ENCODE measurements around the gene SH2D3C. TPM values are rescaled to one million over a fixed set of nuclear protein-coding genes. Genes with fewer than 3 reads are reported as not detected.
A peak's percentile ranks its signal among the peaks of the same experiment; 100 is the strongest.

Gene SH2D3C
- total and polyA plus RNA-seq, 9 of the 15 experiments (the other 6 are each of a cell fraction or from before 2014, with no cell fraction given): 0.03 to 1.2 (median 0.22) TPM; not detected in 1

- no peak for TF ChIP-seq BHLHE40 (IDR thresholded peaks at IDR 0.05; ENCODE audit: low read length)
Observed at GRCh38 chr9:127744398-127745110, 33.9 kb downstream of the SH2D3C start (continued).

- intact Hi-C loops (cut with micrococcal nuclease): no loop called here
- BruUV-seq (replicated peaks): no TSS peak
- DNase-seq (ENCODE audit: extremely low read depth in 1 of 4, low spot score in 3 of 4): peak; percentile 90 to 96 (median 94)
- Histone ChIP-seq H2AFZ (ENCODE audit: low read depth, low read length) (peak overlapping the region; percentile 30; the same call in 1 of the 2 replicates), H3K27ac (ENCODE audit: extremely low read depth, low read depth, low read length) (no peak overlapping the region), H3K79me2 (ENCODE audit: control insufficient read depth, insufficient read depth, low read length) (no peaks in the 10 kb centered on the region), H3K9ac (ENCODE audit: insufficient read depth in 1 of 2, low read depth in 2 of 2, low read length in 2 of 2) (peak overlapping the region in 1 of 2 experiments; percentile 70; a peak in 1 of 4 replicates), H3K4me3 (peak overlapping the region; percentile 37), H4K20me1 (replicated peaks; ENCODE audit: control insufficient read depth, insufficient read depth, low read length) (no peaks in the 10 kb centered on the region; the same call in none of the 2 replicates), H3K9me3 (replicated peaks; ENCODE audit: control insufficient read depth, insufficient read depth, low read depth, low read length) (no peaks in the 10 kb centered on the region), H3K4me1 (replicated peaks in 1 of 2; ENCODE audit: control insufficient read depth in 2 of 2, insufficient read depth in 2 of 2, low read length in 2 of 2) (peaks cover 15 to 52% of the 10 kb centered on the region in 2 experiments), H3K9me1 (ENCODE audit: control insufficient read depth, insufficient read depth, low read length) (no peaks in the 10 kb centered on the region), H3K27me3 (ENCODE audit: control insufficient read depth in 2 of 2, insufficient read depth in 2 of 2, low read length in 2 of 2) (peaks cover 4 to 9% of the 10 kb centered on the region in 2 experiments; a peak in 3 of 5 replicates), H3K4me2 (ENCODE audit: insufficient read depth, low read length) (peak overlapping the region; percentile 74), H3K36me3 (ENCODE audit: control insufficient read depth, insufficient read depth, low read length) (no peaks in the 10 kb centered on the region)
- peak; percentile 95 for FAIRE-seq
- POLR2A ChIA-PET: interaction anchor here (0.5 to 1.5 kb wide), 9 partner anchors 8 to 476 kb away, joined by 3 to 5 read pairs (median 3); no protein-coding TSS in a partner anchor
- peak; percentile 87 for ATAC-seq
- CTCF ChIA-PET (ENCODE audit: low intra/inter-chr PET ratio): no interaction called here
- under 1% methylated on average over 31 of the region's 33 CpGs for WGBS (ENCODE audit: insufficient coverage, low coverage, missing lambda C conversion rate)
- in situ Hi-C loops (cut with MboI): no loop called here
- TF ChIP-seq PRMT5 (CRISPR knock-in tag; IDR thresholded peaks at IDR 0.05): no peak
- no peak for TF ChIP-seq RBFOX2 (IDR thresholded peaks at IDR 0.05; ENCODE audit: low read depth, low read length)
- no peak for TF ChIP-seq ELK1 (CRISPR knock-in tag; IDR thresholded peaks at IDR 0.05)
- 0 out of 2 replicates have a peak, but pooled peaks have one; percentile 16 for TF ChIP-seq ZNF12 (CRISPR knock-in tag; IDR thresholded peaks at IDR 0.05)
- TF ChIP-seq DACH1 (IDR thresholded peaks at IDR 0.05; ENCODE audit: partially characterized antibody): peak; percentile 28
- TF ChIP-seq ZBTB40 (IDR thresholded peaks at IDR 0.05): 0 out of 2 replicates have a peak, but pooled peaks have one; percentile 15
- TF ChIP-seq ZBTB40 (CRISPR knock-in tag; IDR thresholded peaks at IDR 0.05): no peak
- peak; percentile 71 to 76 for TF ChIP-seq KDM1A (IDR thresholded peaks at IDR 0.05)
Observed at GRCh38 chr9:127742435-127743088, 35.9 kb downstream of the SH2D3C start.

All from K562 (cell line).